ENCODE data around the gene RNF214. TPM values are rescaled to one million over a fixed set of nuclear protein-coding genes. Genes with fewer than 3 reads are reported as not detected.

The RNF214 gene
- total RNA-seq, 2 donors from 2014 or later, result 10.2 to 12.5 TPM

GRCh38 chr11:117199916-117200812 is 32.3 kb upstream of the RNF214 start:
- intact Hi-C loops (cut with DNase I), result no loop called here
- ATAC-seq (no peak), DNase-seq (no peak)
- Histone ChIP-seq H3K27ac (peak overlapping the region; percentile 3 to 60 (median 42)), H3K36me3 (replicated peaks in 1 of 2; ENCODE audit: insufficient read depth in 1 of 2, low read depth in 2 of 2) (peaks cover 0 to under 1% of the 10 kb centered on the region in 2 donors), H3K9me3 (no peaks in the 10 kb centered on the region), H3K4me3 (no peak overlapping the region), H3K27me3 (no peaks in the 10 kb centered on the region), H3K4me1 (peaks cover 19% of the 10 kb centered on the region)
- TF ChIP-seq POLR2A (IDR thresholded peaks at IDR 0.05) (no peak), CTCF (IDR thresholded peaks at IDR 0.05) (no peak)
- WGBS, 2 donors, result 53 to 63% methylated on average over 4 to 12 of the region's 13 CpGs

- Histone ChIP-seq H3K27me3 (no peaks in the 10 kb centered on the region), H3K27ac (peak overlapping the region in 3 of 4 donors; percentile 32 to 53 (median 48)), H3K4me1 (peaks cover 12% of the 10 kb centered on the region), H3K36me3 (replicated peaks in 1 of 2; ENCODE audit: insufficient read depth in 1 of 2, low read depth in 2 of 2) (peaks cover 0 to 3% of the 10 kb centered on the region in 2 donors), H3K4me3 (no peak overlapping the region), H3K9me3 (no peaks in the 10 kb centered on the region)
- TF ChIP-seq CTCF (IDR thresholded peaks at IDR 0.05) (no peak), POLR2A (IDR thresholded peaks at IDR 0.05) (no peak)
- ATAC-seq (no peak), DNase-seq (no peak)
- 74 to 90% methylated on average over 12 of the region's 12 CpGs for WGBS, 2 donors
- intact Hi-C loops (cut with DNase I), result no loop called here
Observed at GRCh38 chr11:117200813-117201657, 31.4 kb upstream of the RNF214 start.

GRCh38 chr11:117201658-117202305 is 30.7 kb upstream of the RNF214 start:
- H3K36me3 ChIP-seq (replicated peaks in 1 of 2; ENCODE audit: insufficient read depth in 1 of 2, low read depth in 2 of 2), result peaks cover 0 to 3% of the 10 kb centered on the region in 2 donors
- peak overlapping the region in 3 of 4 donors; percentile 10 to 48 (median 25) for H3K27ac ChIP-seq
- ATAC-seq, result no peak
- WGBS, 2 donors, result 74 to 81% methylated on average over 5 to 14 of the region's 14 CpGs
- H3K27me3 ChIP-seq, result no peaks in the 10 kb centered on the region
- peaks cover 12% of the 10 kb centered on the region for H3K4me1 ChIP-seq
- TF ChIP-seq POLR2A (IDR thresholded peaks at IDR 0.05) (no peak), CTCF (IDR thresholded peaks at IDR 0.05) (no peak)
- no peak overlapping the region for H3K4me3 ChIP-seq
- no peaks in the 10 kb centered on the region for H3K9me3 ChIP-seq
- no peak for DNase-seq
- intact Hi-C loops (cut with DNase I), result no loop called here

- H3K4me1 ChIP-seq, result peaks cover 6% of the 10 kb centered on the region
- H3K36me3 ChIP-seq (replicated peaks in 1 of 2; ENCODE audit: insufficient read depth in 1 of 2, low read depth in 2 of 2), result peaks cover 0 to 3% of the 10 kb centered on the region in 2 donors
- peak overlapping the region in 3 of 4 donors; percentile 10 to 48 (median 25) for H3K27ac ChIP-seq
- no peak overlapping the region for H3K4me3 ChIP-seq
- intact Hi-C loops (cut with DNase I), result no loop called here
- WGBS, 2 donors, result 86 to 87% methylated on average over 5 to 7 of the region's 7 CpGs
- H3K27me3 ChIP-seq, result no peaks in the 10 kb centered on the region
- TF ChIP-seq CTCF (IDR thresholded peaks at IDR 0.05) (no peak), POLR2A (IDR thresholded peaks at IDR 0.05) (no peak)
- no peak for DNase-seq
- no peak for ATAC-seq
- no peaks in the 10 kb centered on the region for H3K9me3 ChIP-seq
Observed at GRCh38 chr11:117202386-117203068, 29.9 kb upstream of the RNF214 start.

Measured in body of pancreas (tissue), 4 donors.